Prostate gland (tissue), 2 donors: ENCODE results near the gene MSX2. TPM values are rescaled to one million over a fixed set of nuclear protein-coding genes. Genes with fewer than 3 reads are reported as not detected.

Experiments
- DNase-seq: peaks from one replicate; pipeline ENCODE4 v3.0.0-alpha.2; 2019; ENCODE audit warnings: low spot score
- H3K27ac ChIP-seq, 2 donors: fragments of 200-600 bp; sonication (generic); 2 replicates each; pipeline ENCODE4 v1.5.1; 2017 to 2019
- H3K27me3 ChIP-seq: fragments of 200-600 bp; sonication (generic); replicated peaks from 2 replicates; pipeline ENCODE4 v1.5.1; 2019; ENCODE audit not compliant: insufficient read depth
- H3K36me3 ChIP-seq, 2 donors: fragments of 200-600 bp; sonication (generic); 1 replicate in 1 of 2; 2 replicates in 1 of 2; pipeline versions ENCODE4 v1.5.1 to v1.8.1; 2017 to 2019
- H3K4me1 ChIP-seq: fragments of 200-600 bp; sonication (generic); replicated peaks from 2 replicates; pipeline ENCODE4 v1.5.1; 2019
- H3K4me3 ChIP-seq, 2 donors: fragments of 200-600 bp; sonication (generic); 2 replicates each; pipeline ENCODE4 v1.5.1; 2017 to 2019
- H3K9me3 ChIP-seq: fragments of 200-600 bp; sonication (generic); 2 replicates; pipeline ENCODE4 v1.5.1; 2017
- CTCF ChIP-seq, 4 experiments: fragments of 200-600 bp in 2 of 4; fragments of 450-650 bp in 2 of 4; sonication (generic) in 2 of 4; IDR thresholded peaks; 1 replicate in 3 of 4; 2 replicates in 1 of 4; pipeline ENCODE4 v1.5.1; 2016 to 2019; ENCODE audit warnings: antibody characterized with exemption in 4 of 4, mild to moderate bottlenecking in 2 of 4, moderate library complexity in 2 of 4
- POLR2A ChIP-seq: fragments of 450-650 bp; IDR thresholded peaks from one replicate; pipeline ENCODE4 v1.6.1; 2016; ENCODE audit warnings: antibody characterized with exemption, mild to moderate bottlenecking
- POLR2AphosphoS5 ChIP-seq: sonication (generic); formaldehyde crosslinking; IDR thresholded peaks from one replicate; pipeline ENCODE4 v1.6.1; 2017; ENCODE audit warnings: antibody characterized with exemption
- WGBS: methylation state at CpG from one replicate; pipeline ENCODE4 v1.1.5; 2018; 5-methylcytosine and 5-hydroxymethylcytosine counted together
- intact Hi-C: fragments of 100-400 bp; cut with DNase I; formaldehyde crosslinking; loops from one replicate; pipeline ENCODE4 v1.14.2; 2022
- total RNA-seq, 2 donors: library from RNA; depleted of rRNA; stranded (reverse); fragments of >200 nt; gene quantifications; one replicate each; pipeline ENCODE4 v1.1.0, GENCODE V29; 2016

MSX2 gene
- total RNA-seq, 2 donors from 2014 or later: 7.1 to 36.4 TPM

- DNase-seq: no peak
- Histone ChIP-seq H3K4me1 (no peaks in the 10 kb centered on the region), H3K27me3 (peaks cover 2% of the 10 kb centered on the region), H3K9me3 (no peaks in the 10 kb centered on the region), H3K36me3 (no peaks in the 10 kb centered on the region), H3K4me3 (no peak overlapping the region), H3K27ac (no peak overlapping the region)
- 57% methylated on average over 11 of the region's 11 CpGs for WGBS
- intact Hi-C loops: no loop called here
- no peak for TF ChIP-seq POLR2A
- no peak for TF ChIP-seq POLR2AphosphoS5
Measured at GRCh38 chr5:174727794-174728680, 3.7 kb downstream of the MSX2 start.

GRCh38 chr5:174729075-174729680 lies 4.8 kb downstream of the MSX2 start:
- intact Hi-C loops: no loop called here
- WGBS: 89% methylated on average over 18 of the region's 18 CpGs
- H3K27me3 ChIP-seq: peaks cover 2% of the 10 kb centered on the region

GRCh38 chr5:174731214-174732035 lies 7.0 kb downstream of the MSX2 start:
- WGBS: 46% methylated on average over 43 of the region's 45 CpGs
- DNase-seq: no peak

More at GRCh38 chr5:174729075-174729680, 4.8 kb downstream of the MSX2 start:
- Histone ChIP-seq H3K4me3 (no peak overlapping the region), H3K9me3 (no peaks in the 10 kb centered on the region), H3K4me1 (no peaks in the 10 kb centered on the region), H3K36me3 (no peaks in the 10 kb centered on the region), H3K27ac (no peak overlapping the region)
- TF ChIP-seq POLR2A: no peak
- no peak for TF ChIP-seq CTCF (IDR thresholded peaks at IDR 0.05)
- no peak for TF ChIP-seq POLR2AphosphoS5
- DNase-seq: no peak

GRCh38 chr5:174732036-174733020 lies 7.9 kb downstream of the MSX2 start:
- WGBS: 72% methylated on average over 62 of the region's 62 CpGs
- Histone ChIP-seq H3K4me3 (no peak overlapping the region), H3K36me3 (no peaks in the 10 kb centered on the region), H3K9me3 (no peaks in the 10 kb centered on the region), H3K27ac (no peak overlapping the region), H3K4me1 (no peaks in the 10 kb centered on the region), H3K27me3 (peaks cover 11% of the 10 kb centered on the region)
- no peak for TF ChIP-seq POLR2AphosphoS5
- no peak for TF ChIP-seq POLR2A
- no peak for TF ChIP-seq CTCF (IDR thresholded peaks at IDR 0.05)
- intact Hi-C loops: loop anchor here (5.0 kb wide), 1 partner anchor 310 kb away; no protein-coding TSS in a partner anchor
- no peak for DNase-seq

More at GRCh38 chr5:174731214-174732035, 7.0 kb downstream of the MSX2 start:
- no peaks in the 10 kb centered on the region for H3K9me3 ChIP-seq
- no peaks in the 10 kb centered on the region for H3K4me1 ChIP-seq
- no peak overlapping the region for H3K4me3 ChIP-seq
- H3K27ac ChIP-seq: no peak overlapping the region
- H3K27me3 ChIP-seq: peaks cover 11% of the 10 kb centered on the region
- H3K36me3 ChIP-seq: no peaks in the 10 kb centered on the region
- intact Hi-C loops: loop anchor here (5.0 kb wide), 1 partner anchor 309 kb away; no protein-coding TSS in a partner anchor
- TF ChIP-seq CTCF (IDR thresholded peaks at IDR 0.05) (no peak), POLR2AphosphoS5 (no peak)
